ENCODE data around the gene CHGA. TPM values are rescaled to one million over a fixed set of nuclear protein-coding genes. Genes with fewer than 3 reads are reported as not detected.

Gene CHGA
- polyA plus RNA-seq, 2 of the 4 experiments (the other 2 are of a cell fraction): 0.32 to 0.70 TPM

DNA sequence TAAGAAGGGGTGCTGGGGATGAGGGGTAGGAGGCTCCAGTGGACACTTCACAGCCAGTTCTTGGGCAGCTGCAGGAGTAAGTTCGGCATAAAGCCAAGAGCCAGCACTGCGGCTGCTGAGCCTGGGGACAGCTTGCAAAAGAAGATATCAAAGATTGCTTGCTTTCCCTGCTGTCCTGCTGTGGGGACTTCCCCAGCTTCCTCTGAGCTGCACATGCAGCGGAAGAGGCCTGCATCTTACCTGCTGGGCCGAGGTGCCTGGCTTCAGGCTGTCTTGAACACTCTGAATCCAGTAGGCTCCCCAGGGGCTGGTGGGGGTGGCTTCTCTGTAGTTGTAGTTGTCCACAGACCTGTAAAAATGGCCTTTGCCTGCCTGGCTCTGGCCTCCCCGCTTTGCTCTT, 1.3 kb downstream of the CHGA start (continued):
- no peak for TF ChIP-seq BHLHE40 (IDR thresholded peaks at IDR 0.05; ENCODE audit: low read depth, low read length)
- TF ChIP-seq HEYL (CRISPR knock-in tag; IDR thresholded peaks at IDR 0.05): no peak
- TF ChIP-seq EHMT2 (IDR thresholded peaks at IDR 0.05; ENCODE audit: low read depth): no peak
- TF ChIP-seq TP53 (CRISPR knock-in tag; IDR thresholded peaks at IDR 0.05): no peak
- TF ChIP-seq POLR2A (IDR thresholded peaks at IDR 0.05; ENCODE audit: low read length): no peak
- TF ChIP-seq MAFK (IDR thresholded peaks at IDR 0.05; ENCODE audit: partially characterized antibody): no peak
- TF ChIP-seq ZSCAN20 (CRISPR knock-in tag; IDR thresholded peaks at IDR 0.05): no peak

DNA sequence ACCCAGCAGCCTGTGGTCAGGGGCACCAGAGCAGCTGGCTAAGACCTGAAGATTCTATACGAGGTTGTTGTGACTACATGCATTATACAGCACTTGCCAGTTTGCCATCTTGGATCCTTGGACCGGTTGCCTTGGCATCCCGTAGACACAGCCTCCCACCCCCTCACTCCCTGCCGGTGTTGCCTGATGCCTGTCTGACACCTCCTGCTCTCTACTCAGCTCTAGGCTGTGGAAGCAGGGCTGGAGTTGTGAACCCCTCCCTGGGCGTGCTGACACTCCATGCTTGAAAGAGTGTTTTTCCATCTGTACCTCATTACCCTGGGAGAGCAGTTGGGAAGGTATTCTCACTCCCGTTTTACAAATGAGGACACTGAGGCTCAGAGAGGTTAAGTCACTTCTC, 2.5 kb downstream of the CHGA start:
- Histone ChIP-seq H3K4me2 (no peak overlapping the region), H3K4me3 (no peak overlapping the region), H3K27ac (no peak overlapping the region), H3K4me1 (peaks cover 9% of the 10 kb centered on the region; the same call in 2 of the 3 replicates), H3K9me3 (no peaks in the 10 kb centered on the region)
- ATAC-seq (no peak), FAIRE-seq (no peak), DNase-seq (ENCODE audit: low read depth in 1 of 2, low spot score in 1 of 2) (no peak)
- WGBS (ENCODE audit: missing lambda C conversion rate): 3% methylated on average over 5 of the region's 6 CpGs
- TF ChIP-seq HDAC2 (IDR thresholded peaks at IDR 0.05): no peak
- peak; percentile 29 for TF ChIP-seq ZFP36 (IDR thresholded peaks at IDR 0.05; ENCODE audit: borderline replicate concordance, partially characterized antibody)
- POLR2A ChIA-PET: no interaction called here
- CTCF ChIA-PET: no interaction called here

DNA sequence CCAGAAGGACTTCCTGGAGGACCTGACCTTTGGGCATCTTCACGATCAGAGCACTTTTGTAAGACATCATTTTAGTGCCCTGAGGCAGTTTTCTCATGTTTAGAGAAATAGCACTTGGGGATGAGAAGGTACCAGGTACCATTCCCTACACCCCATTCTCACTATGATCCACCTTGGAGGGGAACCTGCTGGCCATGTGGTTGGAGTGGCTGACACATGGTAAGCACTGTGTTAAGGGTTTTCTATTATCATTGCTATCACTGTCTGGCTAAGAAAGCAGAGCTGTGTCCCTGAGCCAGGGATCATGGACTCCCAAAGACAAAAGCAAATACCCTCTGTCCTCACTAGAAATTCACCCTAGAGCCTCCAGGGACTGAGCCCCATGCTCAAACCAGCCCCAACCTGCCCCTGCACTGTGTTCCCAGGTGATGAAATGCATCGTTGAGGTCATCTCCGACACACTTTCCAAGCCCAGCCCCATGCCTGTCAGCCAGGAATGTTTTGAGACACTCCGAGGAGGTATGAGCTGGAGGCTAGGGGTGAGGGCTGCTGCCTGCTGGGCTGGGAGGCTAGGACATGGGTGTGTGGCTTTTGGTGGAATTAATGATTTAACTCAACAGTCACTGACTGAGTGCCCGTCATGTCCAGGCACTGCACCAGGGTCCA, 3.4 kb downstream of the CHGA start:
- no peaks in the 10 kb centered on the region for H3K9me3 ChIP-seq
- H3K4me2 ChIP-seq: no peak overlapping the region
- DNase-seq (ENCODE audit: low read depth in 1 of 2, low spot score in 1 of 2) (no peak), ATAC-seq (no peak), FAIRE-seq (no peak)
- CTCF ChIA-PET: no interaction called here
- POLR2A ChIA-PET: no interaction called here
- no peak overlapping the region for H3K27ac ChIP-seq
- H3K4me1 ChIP-seq: peaks cover 9% of the 10 kb centered on the region; the same call in 2 of the 3 replicates
- H3K4me3 ChIP-seq: no peak overlapping the region
- TF ChIP-seq HOXA7 (CRISPR knock-in tag; IDR thresholded peaks at IDR 0.05) (no peak), HOXB13 (CRISPR knock-in tag; IDR thresholded peaks at IDR 0.05; ENCODE audit: low read depth) (no peak), EHMT2 (IDR thresholded peaks at IDR 0.05; ENCODE audit: low read depth) (no peak), ZFP36 (IDR thresholded peaks at IDR 0.05; ENCODE audit: borderline replicate concordance, partially characterized antibody) (no peak), KDM1A (IDR thresholded peaks at IDR 0.05; ENCODE audit: low read depth) (no peak)
- TF ChIP-seq, protein P1, sequence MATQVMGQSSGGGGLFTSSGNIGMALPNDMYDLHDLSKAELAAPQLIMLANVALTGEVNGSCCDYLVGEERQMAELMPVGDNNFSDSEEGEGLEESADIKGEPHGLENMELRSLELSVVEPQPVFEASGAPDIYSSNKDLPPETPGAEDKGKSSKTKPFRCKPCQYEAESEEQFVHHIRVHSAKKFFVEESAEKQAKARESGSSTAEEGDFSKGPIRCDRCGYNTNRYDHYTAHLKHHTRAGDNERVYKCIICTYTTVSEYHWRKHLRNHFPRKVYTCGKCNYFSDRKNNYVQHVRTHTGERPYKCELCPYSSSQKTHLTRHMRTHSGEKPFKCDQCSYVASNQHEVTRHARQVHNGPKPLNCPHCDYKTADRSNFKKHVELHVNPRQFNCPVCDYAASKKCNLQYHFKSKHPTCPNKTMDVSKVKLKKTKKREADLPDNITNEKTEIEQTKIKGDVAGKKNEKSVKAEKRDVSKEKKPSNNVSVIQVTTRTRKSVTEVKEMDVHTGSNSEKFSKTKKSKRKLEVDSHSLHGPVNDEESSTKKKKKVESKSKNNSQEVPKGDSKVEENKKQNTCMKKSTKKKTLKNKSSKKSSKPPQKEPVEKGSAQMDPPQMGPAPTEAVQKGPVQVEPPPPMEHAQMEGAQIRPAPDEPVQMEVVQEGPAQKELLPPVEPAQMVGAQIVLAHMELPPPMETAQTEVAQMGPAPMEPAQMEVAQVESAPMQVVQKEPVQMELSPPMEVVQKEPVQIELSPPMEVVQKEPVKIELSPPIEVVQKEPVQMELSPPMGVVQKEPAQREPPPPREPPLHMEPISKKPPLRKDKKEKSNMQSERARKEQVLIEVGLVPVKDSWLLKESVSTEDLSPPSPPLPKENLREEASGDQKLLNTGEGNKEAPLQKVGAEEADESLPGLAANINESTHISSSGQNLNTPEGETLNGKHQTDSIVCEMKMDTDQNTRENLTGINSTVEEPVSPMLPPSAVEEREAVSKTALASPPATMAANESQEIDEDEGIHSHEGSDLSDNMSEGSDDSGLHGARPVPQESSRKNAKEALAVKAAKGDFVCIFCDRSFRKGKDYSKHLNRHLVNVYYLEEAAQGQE (IDR thresholded peaks at IDR 0.05): no peak
- TF ChIP-seq, protein P2, sequence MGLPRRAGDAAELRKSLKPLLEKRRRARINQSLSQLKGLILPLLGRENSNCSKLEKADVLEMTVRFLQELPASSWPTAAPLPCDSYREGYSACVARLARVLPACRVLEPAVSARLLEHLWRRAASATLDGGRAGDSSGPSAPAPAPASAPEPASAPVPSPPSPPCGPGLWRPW (IDR thresholded peaks at IDR 0.05): no peak
- TF ChIP-seq, protein P3, sequence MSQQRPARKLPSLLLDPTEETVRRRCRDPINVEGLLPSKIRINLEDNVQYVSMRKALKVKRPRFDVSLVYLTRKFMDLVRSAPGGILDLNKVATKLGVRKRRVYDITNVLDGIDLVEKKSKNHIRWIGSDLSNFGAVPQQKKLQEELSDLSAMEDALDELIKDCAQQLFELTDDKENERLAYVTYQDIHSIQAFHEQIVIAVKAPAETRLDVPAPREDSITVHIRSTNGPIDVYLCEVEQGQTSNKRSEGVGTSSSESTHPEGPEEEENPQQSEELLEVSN (IDR thresholded peaks at IDR 0.05; ENCODE audit: borderline replicate concordance, low read depth): no peak
- WGBS (ENCODE audit: missing lambda C conversion rate): 2% methylated on average over 5 of the region's 5 CpGs

DNA sequence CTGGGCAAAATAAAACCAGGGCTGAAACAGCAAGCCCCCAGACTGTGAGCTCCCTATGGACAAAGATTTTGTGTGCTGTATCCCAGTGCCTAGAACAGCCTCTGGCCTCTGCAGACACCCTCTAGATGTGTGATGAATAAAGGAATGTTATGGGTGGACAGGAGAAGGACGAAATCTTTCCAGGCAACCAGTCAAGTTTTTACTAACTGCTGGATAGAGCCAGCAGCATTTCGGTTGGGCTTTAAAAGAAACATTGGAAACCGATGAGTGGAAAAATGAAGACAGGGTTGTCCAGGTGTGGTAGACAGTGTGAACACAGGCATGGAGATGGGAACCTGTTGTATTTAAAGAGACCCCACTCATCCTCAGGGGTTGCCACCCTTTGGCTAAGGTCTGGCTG, 4.0 kb downstream of the CHGA start:
- Histone ChIP-seq H3K4me2 (no peak overlapping the region), H3K4me1 (peaks cover 9% of the 10 kb centered on the region; the same call in 2 of the 3 replicates), H3K9me3 (no peaks in the 10 kb centered on the region), H3K27ac (no peak overlapping the region), H3K4me3 (no peak overlapping the region)
- ATAC-seq (no peak), DNase-seq (ENCODE audit: low read depth in 1 of 2, low spot score in 1 of 2) (no peak), FAIRE-seq (no peak)
- 27% methylated on average over 3 of the region's 3 CpGs for WGBS (ENCODE audit: missing lambda C conversion rate)
- TF ChIP-seq EHF (CRISPR knock-in tag; IDR thresholded peaks at IDR 0.05) (no peak), HDAC2 (IDR thresholded peaks at IDR 0.05) (no peak), CEBPB (IDR thresholded peaks at IDR 0.05) (no peak), EHMT2 (IDR thresholded peaks at IDR 0.05; ENCODE audit: low read depth) (no peak), HOXB5 (CRISPR knock-in tag; IDR thresholded peaks at IDR 0.05) (no peak), TP53 (CRISPR knock-in tag; IDR thresholded peaks at IDR 0.05) (no peak), ZFP36 (IDR thresholded peaks at IDR 0.05; ENCODE audit: borderline replicate concordance, partially characterized antibody) (no peak), RARB (CRISPR knock-in tag; IDR thresholded peaks at IDR 0.05) (no peak)
- TF ChIP-seq, protein P3 (IDR thresholded peaks at IDR 0.05; ENCODE audit: borderline replicate concordance, low read depth): no peak
- TF ChIP-seq, protein P1 (IDR thresholded peaks at IDR 0.05): no peak
- TF ChIP-seq, protein P4, sequence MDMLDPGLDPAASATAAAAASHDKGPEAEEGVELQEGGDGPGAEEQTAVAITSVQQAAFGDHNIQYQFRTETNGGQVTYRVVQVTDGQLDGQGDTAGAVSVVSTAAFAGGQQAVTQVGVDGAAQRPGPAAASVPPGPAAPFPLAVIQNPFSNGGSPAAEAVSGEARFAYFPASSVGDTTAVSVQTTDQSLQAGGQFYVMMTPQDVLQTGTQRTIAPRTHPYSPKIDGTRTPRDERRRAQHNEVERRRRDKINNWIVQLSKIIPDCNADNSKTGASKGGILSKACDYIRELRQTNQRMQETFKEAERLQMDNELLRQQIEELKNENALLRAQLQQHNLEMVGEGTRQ (IDR thresholded peaks at IDR 0.05): no peak
- ChIA-PET POLR2A (no interaction called here), CTCF (interaction anchor here (1.4 kb wide), 1 partner anchor 186 kb away, joined by 6 read pairs; no protein-coding TSS in a partner anchor)
